Left ventricle myocardium inferior (tissue), 1 donor: ENCODE data around the gene RUBCN. TPM values are rescaled to one million over a fixed set of nuclear protein-coding genes. Genes with fewer than 3 reads are reported as not detected.

ENCODE experiments used
- DNase-seq: peaks from one replicate; pipeline ENCODE4 v3.0.0-alpha.2; 2020
- H3K27ac ChIP-seq: fragments of 200-600 bp; replicated peaks from 2 replicates; pipeline ENCODE4 v1.8.0; 2021
- H3K27me3 ChIP-seq: fragments of 200-600 bp; 2 replicates; pipeline ENCODE4 v1.8.0; 2021; ENCODE audit warnings: low read depth
- H3K36me3 ChIP-seq: fragments of 200-600 bp; 2 replicates; pipeline ENCODE4 v1.8.0; 2021
- H3K4me1 ChIP-seq: fragments of 200-600 bp; 2 replicates; pipeline ENCODE4 v1.8.0; 2021
- H3K4me3 ChIP-seq: fragments of 200-600 bp; 2 replicates; pipeline ENCODE4 v1.8.0; 2021; ENCODE audit warnings: mild to moderate bottlenecking, moderate library complexity
- H3K9me3 ChIP-seq: fragments of 200-600 bp; replicated peaks from 2 replicates; pipeline ENCODE4 v1.8.0; 2021
- intact Hi-C: fragments of 100-400 bp; cut with micrococcal nuclease; formaldehyde crosslinking; loops from one replicate; pipeline ENCODE4 v1.11.0; 2022
- total RNA-seq: library from RNA; stranded (reverse); fragmentation: NEBNext Ultra II Directional; extraction: Animal tissue kit (Norgen Biotek cat#: 25700); gene quantifications from one replicate; pipeline ENCODE4 v1.2.1, GENCODE V29; 2021
- TF ChIP-seq, protein P1 (sequence below): fragments of 200-600 bp; IDR thresholded peaks from 2 replicates; pipeline ENCODE4 v1.8.0; 2021; ENCODE audit warnings: antibody characterized with exemption, mild to moderate bottlenecking, borderline replicate concordance
- donor health status: DM: no; HTN: yes; CAD: no; lungs with severe emphysema.

The RUBCN gene
- total RNA-seq, 1 donor from 2014 or later, result 23.3 TPM

DNA sequence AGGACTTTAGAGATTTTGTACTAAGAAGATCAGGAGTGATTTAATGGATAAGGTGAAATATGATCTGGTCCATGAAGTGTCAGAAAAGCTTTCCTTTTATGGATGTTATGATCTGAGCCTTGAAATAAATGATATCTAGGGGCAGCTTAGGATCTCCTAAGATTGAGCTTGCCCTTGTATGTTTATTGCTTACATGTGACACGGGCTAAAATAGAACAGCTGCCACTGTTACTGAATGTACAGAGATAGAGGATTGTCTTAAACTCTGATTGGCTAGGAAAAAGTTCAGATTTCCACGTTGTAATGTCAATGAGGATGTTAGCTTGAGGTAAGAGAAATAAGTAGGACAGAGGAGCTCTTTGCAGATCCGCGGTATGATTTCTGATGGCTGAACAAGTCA is 21.8 kb upstream of the RUBCN start:
- Histone ChIP-seq H3K27ac (peak overlapping the region; percentile 72), H3K36me3 (peaks cover 50% of the 10 kb centered on the region)
- intact Hi-C loops, result no loop called here

DNA sequence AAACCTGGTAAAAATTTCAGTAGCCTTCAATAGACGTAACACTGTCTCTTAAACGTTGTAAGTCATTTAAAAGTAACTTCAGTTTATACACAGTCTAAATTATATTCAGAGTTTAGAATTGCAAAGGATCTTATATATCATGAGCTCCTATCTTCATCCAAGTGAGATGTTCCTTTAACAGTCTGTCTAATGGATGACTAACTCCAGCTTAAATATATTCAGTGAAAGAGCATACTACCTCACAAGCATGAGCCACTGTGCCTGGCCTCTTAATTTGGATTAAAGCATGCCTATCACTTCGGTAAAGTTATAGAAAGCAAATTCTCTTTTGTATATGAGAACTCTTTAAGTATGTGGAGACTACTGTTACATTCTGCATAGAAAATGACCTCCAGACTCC is 20.0 kb upstream of the RUBCN start:
- peak overlapping the region; percentile 43 for H3K27ac ChIP-seq
- no peak for DNase-seq

More for the DNA sequence above, 21.8 kb upstream of the RUBCN start:
- H3K27me3 ChIP-seq, result no peaks in the 10 kb centered on the region
- no peak for DNase-seq
- peaks cover 70% of the 10 kb centered on the region for H3K4me1 ChIP-seq
- no peaks in the 10 kb centered on the region for H3K9me3 ChIP-seq
- TF ChIP-seq, protein P1, sequence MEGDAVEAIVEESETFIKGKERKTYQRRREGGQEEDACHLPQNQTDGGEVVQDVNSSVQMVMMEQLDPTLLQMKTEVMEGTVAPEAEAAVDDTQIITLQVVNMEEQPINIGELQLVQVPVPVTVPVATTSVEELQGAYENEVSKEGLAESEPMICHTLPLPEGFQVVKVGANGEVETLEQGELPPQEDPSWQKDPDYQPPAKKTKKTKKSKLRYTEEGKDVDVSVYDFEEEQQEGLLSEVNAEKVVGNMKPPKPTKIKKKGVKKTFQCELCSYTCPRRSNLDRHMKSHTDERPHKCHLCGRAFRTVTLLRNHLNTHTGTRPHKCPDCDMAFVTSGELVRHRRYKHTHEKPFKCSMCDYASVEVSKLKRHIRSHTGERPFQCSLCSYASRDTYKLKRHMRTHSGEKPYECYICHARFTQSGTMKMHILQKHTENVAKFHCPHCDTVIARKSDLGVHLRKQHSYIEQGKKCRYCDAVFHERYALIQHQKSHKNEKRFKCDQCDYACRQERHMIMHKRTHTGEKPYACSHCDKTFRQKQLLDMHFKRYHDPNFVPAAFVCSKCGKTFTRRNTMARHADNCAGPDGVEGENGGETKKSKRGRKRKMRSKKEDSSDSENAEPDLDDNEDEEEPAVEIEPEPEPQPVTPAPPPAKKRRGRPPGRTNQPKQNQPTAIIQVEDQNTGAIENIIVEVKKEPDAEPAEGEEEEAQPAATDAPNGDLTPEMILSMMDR, result no peak
- H3K4me3 ChIP-seq, result no peak overlapping the region

DNA sequence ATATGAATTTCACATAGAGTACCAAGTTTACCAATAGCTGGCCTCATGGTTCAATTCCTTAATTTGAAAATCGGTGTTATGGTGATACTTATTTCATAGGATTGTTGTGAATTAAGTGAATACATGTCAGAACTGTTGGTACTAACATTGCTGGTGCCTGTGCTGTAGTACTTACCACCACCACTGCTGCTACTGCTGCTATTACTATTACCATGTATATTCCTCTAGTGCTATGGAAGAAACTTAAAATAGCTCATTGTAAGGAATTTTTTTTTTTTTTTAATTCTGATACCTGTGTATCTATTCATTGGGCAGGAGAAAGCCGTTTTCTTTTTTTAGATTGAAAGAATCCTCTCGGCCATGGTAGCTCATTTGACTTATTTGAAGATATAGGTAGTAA is 16.6 kb upstream of the RUBCN start:
- TF ChIP-seq, protein P1, result peak; percentile 29
- H3K27ac ChIP-seq, result peak overlapping the region; percentile 98
- intact Hi-C loops, result no loop called here
- H3K4me3 ChIP-seq, result no peak overlapping the region
- no peaks in the 10 kb centered on the region for H3K9me3 ChIP-seq
- no peaks in the 10 kb centered on the region for H3K27me3 ChIP-seq
- no peak for DNase-seq
- peaks cover 91% of the 10 kb centered on the region for H3K4me1 ChIP-seq
- H3K36me3 ChIP-seq, result peaks cover 16% of the 10 kb centered on the region

More for the DNA sequence above, 20.0 kb upstream of the RUBCN start:
- Histone ChIP-seq H3K27me3 (no peaks in the 10 kb centered on the region), H3K36me3 (peaks cover 32% of the 10 kb centered on the region), H3K9me3 (no peaks in the 10 kb centered on the region), H3K4me3 (peak overlapping the region; percentile 3), H3K4me1 (peaks cover 88% of the 10 kb centered on the region)
- TF ChIP-seq, protein P1, result no peak
- intact Hi-C loops, result no loop called here

DNA sequence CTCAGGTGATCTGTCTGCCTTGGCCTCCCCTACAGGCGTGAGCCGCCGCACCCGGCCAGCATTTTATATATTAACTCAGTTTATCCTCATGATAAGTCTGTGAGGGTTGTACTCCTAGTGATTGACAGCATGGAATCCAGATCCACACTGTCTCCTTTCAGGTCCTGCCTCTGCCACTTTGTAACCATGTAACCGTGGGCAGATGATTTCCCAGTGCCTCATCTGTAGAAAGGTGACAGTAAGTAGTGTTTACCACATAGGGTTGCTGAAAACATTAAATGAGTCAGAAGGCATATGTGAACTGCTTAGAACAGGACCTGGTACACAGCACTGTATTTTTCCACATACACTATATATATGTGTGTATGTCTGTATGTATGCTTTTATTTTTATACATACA is 15.4 kb upstream of the RUBCN start:
- Histone ChIP-seq H3K27me3 (no peaks in the 10 kb centered on the region), H3K4me1 (peaks cover 90% of the 10 kb centered on the region), H3K36me3 (peaks cover 8% of the 10 kb centered on the region), H3K9me3 (no peaks in the 10 kb centered on the region), H3K27ac (peak overlapping the region; percentile 98), H3K4me3 (peak overlapping the region; percentile 95)
- DNase-seq, result no peak
- TF ChIP-seq, protein P1, result no peak
- intact Hi-C loops, result no loop called here

DNA sequence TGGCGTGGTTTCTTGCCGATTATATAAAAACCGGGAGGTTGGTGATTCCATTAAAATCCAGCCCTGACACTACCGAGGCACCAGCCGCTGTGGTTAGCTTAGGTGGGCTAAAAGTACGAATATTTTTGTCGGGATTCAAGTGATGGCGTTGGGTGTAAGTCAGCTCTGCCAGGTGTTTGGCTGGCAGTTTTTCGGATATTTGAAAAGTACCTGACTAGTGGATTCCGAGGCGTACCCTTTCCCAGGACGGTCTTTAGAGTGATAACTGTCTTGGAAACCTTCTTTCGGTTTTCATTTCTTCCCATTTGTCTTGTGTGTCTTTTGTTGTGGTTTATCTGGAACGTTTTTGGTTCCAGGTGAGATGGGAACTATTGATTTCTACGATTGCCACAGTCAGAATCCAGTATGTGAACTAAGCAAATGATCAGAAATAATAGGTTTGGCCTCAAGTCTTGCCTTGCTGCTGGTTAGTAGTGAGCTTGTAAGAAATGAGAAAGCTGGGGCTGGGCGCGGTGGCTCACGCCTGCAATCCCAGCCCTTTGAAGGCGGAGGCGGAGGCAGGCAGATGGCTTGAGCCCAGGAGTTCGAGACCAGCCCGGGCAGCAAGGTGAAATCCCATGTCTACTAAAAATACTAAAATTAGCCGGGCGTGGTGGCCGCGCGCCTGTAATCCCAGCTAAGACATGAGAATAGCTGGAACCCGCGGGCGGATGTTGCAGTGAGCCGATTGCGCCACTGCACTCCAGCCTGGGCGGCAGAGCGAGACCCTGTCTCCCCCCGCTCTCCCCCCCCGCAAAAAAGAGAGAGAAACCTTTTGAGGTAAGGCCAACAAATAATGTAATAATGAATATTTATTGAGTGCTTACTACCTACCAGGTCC is 14.4 kb upstream of the RUBCN start:
- DNase-seq, result peak; percentile 70
- TF ChIP-seq, protein P1, result peak; percentile 11
- Histone ChIP-seq H3K9me3 (no peaks in the 10 kb centered on the region), H3K4me3 (peak overlapping the region; percentile 95), H3K36me3 (no peaks in the 10 kb centered on the region), H3K4me1 (peaks cover 90% of the 10 kb centered on the region), H3K27ac (peak overlapping the region; percentile 98), H3K27me3 (no peaks in the 10 kb centered on the region)
- intact Hi-C loops, result no loop called here
